ENCODE results near the gene PAIP2. TPM values are rescaled to one million over a fixed set of nuclear protein-coding genes. Genes with fewer than 3 reads are reported as not detected.

Gene PAIP2
- total and polyA plus RNA-seq, 2 of the 4 experiments (the other 2 are of a cell fraction), result 41.9 to 59.5 TPM

DNA sequence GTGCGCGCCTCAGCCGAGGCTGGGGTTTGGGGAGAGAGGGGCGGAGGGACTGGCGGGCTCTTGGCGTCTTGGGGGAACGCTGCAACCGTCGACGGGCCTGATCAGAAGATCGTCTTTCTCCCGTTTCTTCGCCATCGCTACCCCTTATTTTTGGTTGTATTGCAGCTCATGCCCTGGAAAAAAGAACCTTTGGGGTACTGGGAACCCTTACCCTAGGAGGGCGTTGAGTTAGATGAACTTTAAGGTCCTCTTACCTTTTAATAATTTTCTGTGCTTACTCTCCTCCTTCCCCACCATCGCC lies 719 bp downstream of the PAIP2 start:
- Histone ChIP-seq H3K23ac (ENCODE audit: low read depth, low read length) (peak overlapping the region; percentile 94), H2AK9ac (replicated peaks; ENCODE audit: low read depth, low read length, poor library complexity) (peak overlapping the region; percentile 100), H3K14ac (replicated peaks; ENCODE audit: low read depth, low read length) (peak overlapping the region; percentile 82; the same call in 1 of the 2 replicates), H3K9me3 (ENCODE audit: control insufficient read depth, insufficient read depth, low read length) (no peaks in the 10 kb centered on the region), H3K56ac (ENCODE audit: extremely low read depth, insufficient read depth, low read length) (peak overlapping the region; percentile 86), H3K9ac (ENCODE audit: low read depth, low read length) (peak overlapping the region; percentile 89), H3K4me3 (ENCODE audit: insufficient read depth, low read depth, low read length) (peak overlapping the region; percentile 76), H4K8ac (ENCODE audit: low read depth in 2 of 2, low read length in 2 of 2) (peak overlapping the region in 1 of 2 experiments; percentile 88; a peak in 2 of 4 replicates), H4K20me1 (ENCODE audit: insufficient read depth, low read length) (peaks cover 58% of the 10 kb centered on the region), H3K9me1 (ENCODE audit: insufficient read depth, low read length) (peaks cover 8% of the 10 kb centered on the region; the same call in 1 of the 2 replicates), H3K79me1 (ENCODE audit: low read depth in 1 of 2, low read length in 2 of 2) (peaks cover 0 to 42% of the 10 kb centered on the region in 2 experiments; a peak in 2 of 4 replicates), H3K36me3 (ENCODE audit: control insufficient read depth, insufficient read depth, low read length) (no peaks in the 10 kb centered on the region), H3K4me2 (ENCODE audit: low read depth, low read length) (peak overlapping the region; percentile 91), H2BK5ac (ENCODE audit: low read depth, low read length, poor library complexity, severe bottlenecking) (peak overlapping the region; percentile 87), H3K4ac (ENCODE audit: low read depth, low read length) (peak overlapping the region; percentile 74), H2AFZ (replicated peaks; ENCODE audit: low read length, poor library complexity) (peak overlapping the region; percentile 96), H2BK15ac (ENCODE audit: low read depth, low read length) (no peak overlapping the region), H2AK5ac (ENCODE audit: low read depth, low read length) (peak overlapping the region; percentile 61; the same call in 1 of the 2 replicates), H3K18ac (ENCODE audit: low read depth, low read length) (no peak overlapping the region), H4K5ac (ENCODE audit: low read depth, low read length) (no peak overlapping the region), H2BK120ac (ENCODE audit: low read depth, low read length) (no peak overlapping the region), H3K27me3 (ENCODE audit: control insufficient read depth, insufficient read depth, low read length) (no peaks in the 10 kb centered on the region), H2BK20ac (ENCODE audit: low read depth, low read length) (no peak overlapping the region), H3K4me1 (ENCODE audit: control insufficient read depth, insufficient read depth, low read length) (peaks cover 3% of the 10 kb centered on the region), H4K91ac (ENCODE audit: insufficient read depth, low read depth, low read length) (no peak overlapping the region), H3K27ac (ENCODE audit: insufficient read depth, low read length) (peak overlapping the region; percentile 91)
- POLR2A ChIA-PET (ENCODE audit: unreplicated experiment), result interaction anchor here (0.6 kb wide), 2 partner anchors 20 to 200 kb away, joined by 6 to 7 read pairs; no protein-coding TSS in a partner anchor
- intact Hi-C loops (cut with micrococcal nuclease) (no loop called here), in situ Hi-C loops (cut with MboI; ENCODE audit: low sequenced_read_pairs) (no loop called here), dilution Hi-C loops (cut with HindIII; ENCODE audit: low sequenced_read_pairs, unreplicated experiment) (no loop called here)
- no peak for ATAC-seq (ENCODE audit: low read depth)
- TF ChIP-seq MAZ (IDR thresholded peaks at IDR 0.05; ENCODE audit: borderline replicate concordance, low read depth, low read length), result peak; percentile 77; the same call in 1 of the 2 replicates
- TF ChIP-seq, protein P1, sequence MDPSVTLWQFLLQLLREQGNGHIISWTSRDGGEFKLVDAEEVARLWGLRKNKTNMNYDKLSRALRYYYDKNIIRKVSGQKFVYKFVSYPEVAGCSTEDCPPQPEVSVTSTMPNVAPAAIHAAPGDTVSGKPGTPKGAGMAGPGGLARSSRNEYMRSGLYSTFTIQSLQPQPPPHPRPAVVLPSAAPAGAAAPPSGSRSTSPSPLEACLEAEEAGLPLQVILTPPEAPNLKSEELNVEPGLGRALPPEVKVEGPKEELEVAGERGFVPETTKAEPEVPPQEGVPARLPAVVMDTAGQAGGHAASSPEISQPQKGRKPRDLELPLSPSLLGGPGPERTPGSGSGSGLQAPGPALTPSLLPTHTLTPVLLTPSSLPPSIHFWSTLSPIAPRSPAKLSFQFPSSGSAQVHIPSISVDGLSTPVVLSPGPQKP (IDR thresholded peaks at IDR 0.05; ENCODE audit: borderline replicate concordance, low read depth, low read length), result no peak
- no TSS peak for BruUV-seq (replicated peaks)
- CTCF ChIA-PET, result interaction anchor here (1.3 to 1.4 kb wide), 2 partner anchors 11 to 46 kb away, joined by 3 to 4 read pairs; no protein-coding TSS in a partner anchor
- no CpG with 5 or more reads among the region's 16 CpGs for WGBS, 2 experiments (ENCODE audit: extremely low coverage in 2 of 2, insufficient read length in 1 of 2)
- DNase-seq, result no peak

All from IMR-90 (cell line).